Panc1 (cell line): ENCODE measurements around the gene DSCAM. TPM values are rescaled to one million over a fixed set of nuclear protein-coding genes. Genes with fewer than 3 reads are reported as not detected.

ENCODE experiments used
- ATAC-seq: fragments of 200-7000 bp; cut with Tn5 transposase; 2 replicates; pipeline ENCODE4 v1.9.1; 2020; ENCODE audit warnings: mild to moderate bottlenecking, moderate library complexity
- BruUV-seq: library from RNA; stranded (reverse); fragments of 400-500 nt; replicated peaks from 2 replicates; lab custom pipeline; 2021; lab: Mats Ljungman, UMichigan
- CTCF ChIA-PET: fragments of 300-600 bp; sonication (Branson Sonifier 250); formaldehyde crosslinking; loops from one replicate; lab custom pipeline; 2022; ENCODE audit warnings: antibody characterized with exemption; lab: Charles Lee
- POLR2A ChIA-PET: fragments of 300-600 bp; sonication (Branson Sonifier 250); formaldehyde crosslinking; loops from one replicate; lab custom pipeline; 2022; ENCODE audit warnings: antibody characterized with exemption; lab: Charles Lee
- DNase-seq: peaks from one replicate; pipeline ENCODE4 v3.0.0-alpha.2; 2010; ENCODE audit warnings: low read depth, low spot score
- H3K27ac ChIP-seq: 2 replicates; pipeline ENCODE4 v1.5.1; 2011; ENCODE audit warnings: mild to moderate bottlenecking, low read length, inconsistent platforms
- H3K27me3 ChIP-seq: fragments of 200-500 bp; sonication (Bioruptor generic); 2 replicates; pipeline ENCODE4 v1.6.0; 2014; ENCODE audit warnings: low read length, inconsistent platforms; ENCODE audit not compliant: control insufficient read depth, insufficient read depth
- H3K36me3 ChIP-seq: fragments of 200-500 bp; sonication (Bioruptor generic); 2 replicates; pipeline ENCODE4 v1.5.1; 2014; ENCODE audit warnings: inconsistent platforms, mild to moderate bottlenecking, low read length, moderate library complexity; ENCODE audit not compliant: control insufficient read depth, insufficient read depth
- H3K4me1 ChIP-seq: 2 replicates; pipeline ENCODE4 v1.5.1; 2011; ENCODE audit warnings: inconsistent platforms, mild to moderate bottlenecking, low read length, moderate library complexity; ENCODE audit not compliant: control insufficient read depth, insufficient read depth
- H3K4me3 ChIP-seq, 2 experiments: 2 replicates each; pipeline ENCODE4 v1.5.1; 2011 to 2012; ENCODE audit warnings: low read depth in 2 of 2, low read length in 2 of 2, mild to moderate bottlenecking in 2 of 2, inconsistent platforms in 1 of 2, moderate library complexity in 1 of 2
- H3K9me3 ChIP-seq: fragments of 200-500 bp; sonication (Bioruptor generic); 2 replicates; pipeline ENCODE4 v1.5.1; 2014; ENCODE audit warnings: low read depth, mild to moderate bottlenecking, inconsistent platforms, low read length, moderate library complexity; ENCODE audit not compliant: control insufficient read depth, insufficient read depth
- CTCF ChIP-seq: fragments of 450-650 bp; IDR thresholded peaks from 2 replicates; pipeline ENCODE4 v1.5.1; 2017; ENCODE audit warnings: mild to moderate bottlenecking
- POLR2AphosphoS5 ChIP-seq: IDR thresholded peaks from 2 replicates; pipeline ENCODE4 v1.6.1; 2012; ENCODE audit warnings: mild to moderate bottlenecking, low read depth, low read length, moderate library complexity
- REST ChIP-seq, 2 experiments: IDR thresholded peaks; 2 replicates each; pipeline ENCODE4 v1.6.1; 2011 to 2012; ENCODE audit warnings: low read depth in 2 of 2, control low read depth in 1 of 2, low read length in 1 of 2, mild to moderate bottlenecking in 1 of 2, moderate library complexity in 1 of 2; ENCODE audit not compliant: insufficient read depth in 1 of 2
- SIN3A ChIP-seq: IDR thresholded peaks from 2 replicates; pipeline ENCODE4 v1.6.1; 2012; ENCODE audit warnings: low read depth, mild to moderate bottlenecking, low read length, moderate library complexity, borderline replicate concordance; ENCODE audit not compliant: insufficient read depth
- TCF7L2 ChIP-seq: IDR thresholded peaks from 2 replicates; pipeline ENCODE4 v1.6.1; 2011; ENCODE audit warnings: mild to moderate bottlenecking, low read depth, low read length, inconsistent platforms
- in situ Hi-C: cut with HindIII; loops from 2 replicates; pipeline ENCODE4 v1.10.0; 2016; ENCODE audit warnings: low sequenced_read_pairs, low pct_unique_long_range_greater_than_20kb
- intact Hi-C: fragments of 100-400 bp; cut with micrococcal nuclease; formaldehyde crosslinking; loops from one replicate; pipeline ENCODE4 v1.10.0; 2022; ENCODE audit not compliant: unreplicated experiment
- total RNA-seq: library from RNA; stranded (reverse); gene quantifications from one replicate; pipeline ENCODE4 v1.2.1, GENCODE V29; 2021; ENCODE audit not compliant: unreplicated experiment

Gene DSCAM
- total RNA-seq, 1 experiment from 2014 or later: not detected

GRCh38 chr21:40153351-40153750, 693.6 kb downstream of the DSCAM start:
- Histone ChIP-seq H3K4me3 (no peak overlapping the region), H3K9me3 (no peaks in the 10 kb centered on the region), H3K27me3 (no peaks in the 10 kb centered on the region), H3K27ac (no peak overlapping the region), H3K4me1 (no peaks in the 10 kb centered on the region), H3K36me3 (no peaks in the 10 kb centered on the region)
- CTCF ChIA-PET: no interaction called here
- BruUV-seq: no TSS peak
- in situ Hi-C loops (no loop called here), intact Hi-C loops (no loop called here)
- ATAC-seq (no peak), DNase-seq (no peak)
- POLR2A ChIA-PET: no interaction called here
- TF ChIP-seq TCF7L2: no peak
- TF ChIP-seq POLR2AphosphoS5: no peak
- no peak for TF ChIP-seq CTCF
- no peak for TF ChIP-seq REST (IDR thresholded peaks at IDR 0.05; ENCODE audit: insufficient read depth in 1 of 2, low read depth in 2 of 2, low read length in 1 of 2)
- no peak for TF ChIP-seq SIN3A

GRCh38 chr21:40152476-40152875, 694.5 kb downstream of the DSCAM start:
- in situ Hi-C loops: no loop called here
- no peak for DNase-seq
- POLR2A ChIA-PET: no interaction called here

More at GRCh38 chr21:40152476-40152875, 694.5 kb downstream of the DSCAM start:
- no peaks in the 10 kb centered on the region for H3K9me3 ChIP-seq
- no TSS peak for BruUV-seq
- no peak for TF ChIP-seq SIN3A
- TF ChIP-seq CTCF: no peak
- no peak overlapping the region for H3K4me3 ChIP-seq
- H3K27me3 ChIP-seq: no peaks in the 10 kb centered on the region
- CTCF ChIA-PET: no interaction called here
- intact Hi-C loops: no loop called here
- no peak overlapping the region for H3K27ac ChIP-seq
- no peaks in the 10 kb centered on the region for H3K36me3 ChIP-seq
- ATAC-seq: no peak
- no peaks in the 10 kb centered on the region for H3K4me1 ChIP-seq
